K562 (cell line): ENCODE measurements around the gene PRR14. TPM values are rescaled to one million over a fixed set of nuclear protein-coding genes. Genes with fewer than 3 reads are reported as not detected.

Source experiments
- ARID4B ChIP-seq: sonication (generic); formaldehyde crosslinking; IDR thresholded peaks from 2 replicates; pipeline ENCODE4 v1.8.0; 2022; ENCODE audit warnings: mild to moderate bottlenecking, missing genetic modification reagents
- BDP1 ChIP-seq: IDR thresholded peaks from 3 replicates; pipeline ENCODE4 v1.6.1; 2011; ENCODE audit not compliant: insufficient read length, insufficient read depth
- ETS1 ChIP-seq: conservative IDR thresholded peaks from 2 replicates; pipeline ENCODE4 v1.6.1; 2011; ENCODE audit warnings: low read depth, mild to moderate bottlenecking, low read length; ENCODE audit not compliant: control insufficient read depth
- HNRNPH1 ChIP-seq: fragments of 200-400 bp; formaldehyde crosslinking; optimal IDR thresholded peaks from 2 replicates; pipeline ENCODE3; 2017; ENCODE audit warnings: low read depth, mild to moderate bottlenecking, low read length, moderate library complexity
- ILK ChIP-seq: fragments of 450-650 bp; IDR thresholded peaks from 2 replicates; pipeline ENCODE4 v1.6.1; 2016; ENCODE audit warnings: missing genetic modification characterization, low read depth, mild to moderate bottlenecking, missing compliant biosample characterization, moderate library complexity, borderline replicate concordance
- KDM4B ChIP-seq, 2 experiments: fragments of 450-650 bp in 1 of 2; sonication (generic) in 1 of 2; IDR thresholded peaks; 2 replicates each; pipeline ENCODE4 v1.6.1; 2016 to 2017; ENCODE audit warnings: borderline replicate concordance in 2 of 2, antibody characterized with exemption in 1 of 2, low read depth in 1 of 2, mild to moderate bottlenecking in 1 of 2
- MED1 ChIP-seq: sonication (generic); formaldehyde crosslinking; IDR thresholded peaks from 2 replicates; pipeline ENCODE4 v1.8.1; 2023; ENCODE audit warnings: missing genetic modification reagents, borderline replicate concordance
- PRMT5 ChIP-seq: sonication (generic); formaldehyde crosslinking; IDR thresholded peaks from 2 replicates; pipeline ENCODE4 v1.5.0; 2020; ENCODE audit warnings: missing genetic modification reagents
- SIN3B ChIP-seq: fragments of 450-650 bp; IDR thresholded peaks from 2 replicates; pipeline ENCODE4 v1.6.1; 2017; ENCODE audit warnings: low read depth, mild to moderate bottlenecking, moderate library complexity
- TARDBP ChIP-seq: fragments of 450-650 bp; IDR thresholded peaks from 2 replicates; pipeline ENCODE4 v1.6.1; 2016
- ZNF175 ChIP-seq: fragments of 200-800 bp; sonication (Bioruptor generic); IDR thresholded peaks from 2 replicates; pipeline ENCODE4 v1.6.1; 2016; ENCODE audit warnings: low read depth, mild to moderate bottlenecking, missing genetic modification characterization, missing compliant biosample characterization
- ZNF518B ChIP-seq: fragments of 250-450 bp; sonication (Bioruptor Pico); IDR thresholded peaks from 2 replicates; pipeline ENCODE4 v1.5.0; 2021; ENCODE audit warnings: mild to moderate bottlenecking, moderate library complexity
- polyA plus RNA-seq, 8 experiments: library from polyadenylated mRNA; depleted of rRNA in 4 of 8; stranded (reverse) in 5 of 8; unstranded in 3 of 8; fragments of >200 nt; fragmentation: Nextera tagmentation in 2 of 8; fragmentation: Illumina TruSeq in 1 of 8; extraction: Ambion mirVana in 2 of 8; extraction: Trizol in 1 of 8; gene quantifications; 2 replicates each; pipeline versions ENCODE4 v1.2.1 to v1.2.3, GENCODE V29; 2011 to 2014; ENCODE audit warnings: inconsistent platforms in 1 of 8, missing spikeins in 1 of 8
- total RNA-seq, 7 experiments: library from RNA; depleted of rRNA in 6 of 7; stranded (reverse); fragments of >200 nt in 6 of 7; fragmentation: Illumina TruSeq in 2 of 7; extraction: Trizol in 2 of 7; gene quantifications; 2 replicates each; pipeline versions ENCODE4 v1.2.1 to v1.2.3, GENCODE V29; 2011 to 2021; ENCODE audit warnings: low replicate concordance in 1 of 7
- TF ChIP-seq, protein P1 (sequence below): fragments of 250-450 bp; sonication (Bioruptor Pico); IDR thresholded peaks from 2 replicates; pipeline ENCODE4 v1.9.0; 2021; ENCODE audit warnings: mild to moderate bottlenecking
- TF ChIP-seq, protein P2 (sequence below): fragments of 250-450 bp; sonication (Bioruptor Pico); IDR thresholded peaks from 2 replicates; pipeline ENCODE4 v1.5.0; 2020; ENCODE audit warnings: mild to moderate bottlenecking, borderline replicate concordance

PRR14 gene
- total and polyA plus RNA-seq, 9 of the 15 experiments (the other 6 are each of a cell fraction or from before 2014, with no cell fraction given), result 2.2 to 63.1 (median 11.5) TPM

DNA sequence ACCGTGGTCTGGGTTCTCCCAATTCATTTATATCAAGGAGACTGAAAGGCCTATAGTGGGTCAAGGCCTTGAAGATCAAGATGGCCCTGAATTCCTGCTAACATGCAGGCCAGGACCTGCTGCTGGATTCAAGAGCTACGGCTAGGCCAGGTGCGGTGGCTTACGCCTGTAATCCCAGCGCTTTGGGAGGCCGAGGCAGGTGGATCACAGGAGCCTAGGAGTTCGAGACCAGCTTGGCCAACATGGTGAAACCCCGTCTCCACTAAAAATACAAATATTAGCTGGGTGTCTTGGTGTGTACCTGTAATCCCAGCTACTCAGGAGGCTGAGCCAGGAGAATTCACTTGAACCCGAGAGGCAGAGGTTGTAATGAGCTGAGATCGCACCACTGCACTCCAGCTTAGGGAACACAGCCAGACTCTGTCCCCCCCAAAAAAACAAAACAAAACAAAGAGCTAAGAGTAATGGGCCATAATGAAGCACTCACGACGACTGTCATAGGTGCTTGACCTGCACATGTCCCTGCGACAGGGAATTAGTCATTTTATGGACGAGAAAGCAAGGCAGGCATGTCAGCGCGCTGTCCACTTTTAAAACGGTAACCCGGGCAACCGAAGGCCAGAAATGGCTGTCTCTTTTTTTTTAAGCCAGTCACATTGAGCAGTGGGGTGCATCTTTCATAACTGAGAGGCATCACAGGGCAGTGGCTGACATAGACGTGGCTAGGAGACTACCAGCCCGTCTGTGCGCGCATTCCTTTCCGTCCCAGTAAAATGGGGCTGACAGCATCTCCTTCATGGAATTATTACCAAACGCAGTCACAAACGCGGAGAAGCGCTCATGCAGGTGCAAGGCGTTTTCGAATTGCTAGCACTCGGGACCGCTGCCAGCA lies 6.5 kb downstream of the PRR14 start (continued):
- TF ChIP-seq ZNF518B (CRISPR knock-in tag) (no peak), BDP1 (no peak), ARID4B (CRISPR knock-in tag) (0 out of 2 replicates have a peak, but pooled peaks have one; percentile 56), ZNF175 (no peak), HNRNPH1 (no peak), ETS1 (no peak), MED1 (CRISPR knock-in tag) (no peak), ILK (tag) (no peak), KDM4B (IDR thresholded peaks at IDR 0.05; ENCODE audit: borderline replicate concordance in 2 of 2, low read depth in 1 of 2) (no peak), TARDBP (no peak), PRMT5 (CRISPR knock-in tag) (no peak), SIN3B (no peak)
- TF ChIP-seq, protein P1, sequence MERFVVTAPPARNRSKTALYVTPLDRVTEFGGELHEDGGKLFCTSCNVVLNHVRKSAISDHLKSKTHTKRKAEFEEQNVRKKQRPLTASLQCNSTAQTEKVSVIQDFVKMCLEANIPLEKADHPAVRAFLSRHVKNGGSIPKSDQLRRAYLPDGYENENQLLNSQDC, result no peak
- TF ChIP-seq, protein P2, sequence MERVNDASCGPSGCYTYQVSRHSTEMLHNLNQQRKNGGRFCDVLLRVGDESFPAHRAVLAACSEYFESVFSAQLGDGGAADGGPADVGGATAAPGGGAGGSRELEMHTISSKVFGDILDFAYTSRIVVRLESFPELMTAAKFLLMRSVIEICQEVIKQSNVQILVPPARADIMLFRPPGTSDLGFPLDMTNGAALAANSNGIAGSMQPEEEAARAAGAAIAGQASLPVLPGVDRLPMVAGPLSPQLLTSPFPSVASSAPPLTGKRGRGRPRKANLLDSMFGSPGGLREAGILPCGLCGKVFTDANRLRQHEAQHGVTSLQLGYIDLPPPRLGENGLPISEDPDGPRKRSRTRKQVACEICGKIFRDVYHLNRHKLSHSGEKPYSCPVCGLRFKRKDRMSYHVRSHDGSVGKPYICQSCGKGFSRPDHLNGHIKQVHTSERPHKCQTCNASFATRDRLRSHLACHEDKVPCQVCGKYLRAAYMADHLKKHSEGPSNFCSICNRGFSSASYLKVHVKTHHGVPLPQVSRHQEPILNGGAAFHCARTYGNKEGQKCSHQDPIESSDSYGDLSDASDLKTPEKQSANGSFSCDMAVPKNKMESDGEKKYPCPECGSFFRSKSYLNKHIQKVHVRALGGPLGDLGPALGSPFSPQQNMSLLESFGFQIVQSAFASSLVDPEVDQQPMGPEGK (CRISPR knock-in tag), result no peak
